HFF-Myc (cell line): Measurements from ENCODE around the gene REEP3.
"Not testable (repeated sequence)": the region's sequence is repeated elsewhere in the genome, so short reads cannot be mapped to it uniquely, and the experiment has no call there.

Experiments
- DNase-seq: peaks from one replicate; pipeline ENCODE4 v3.0.0-alpha.2; 2011; ENCODE audit warnings: low read depth; ENCODE audit errors: extremely low read depth
- H3K4me3 ChIP-seq: replicated peaks from 2 replicates; pipeline ENCODE4 v1.5.1; 2011; ENCODE audit warnings: low read depth, mild to moderate bottlenecking, control low read depth, low read length
- CTCF ChIP-seq: IDR thresholded peaks from 2 replicates; pipeline ENCODE4 v1.5.1; 2012; ENCODE audit warnings: mild to moderate bottlenecking, low read depth, low read length, control low read depth; ENCODE audit errors: missing control alignments

The REEP3 gene

GRCh38 chr10:63496561-63496960, 24.6 kb upstream of the REEP3 start:
- H3K4me3 ChIP-seq, result no peak overlapping the region
- DNase-seq, result no peak
- no peak for TF ChIP-seq CTCF

- no peak for TF ChIP-seq CTCF
- DNase-seq, result no peak
- H3K4me3 ChIP-seq, result no peak overlapping the region
Measured at GRCh38 chr10:63497321-63497720, 23.9 kb upstream of the REEP3 start.

- H3K4me3 ChIP-seq, result no peak overlapping the region
- no peak for TF ChIP-seq CTCF
Measured at GRCh38 chr10:63498665-63499064, 22.5 kb upstream of the REEP3 start.

GRCh38 chr10:63500551-63500950, 20.6 kb upstream of the REEP3 start:
- H3K4me3 ChIP-seq, result not testable (repeated sequence)

More at GRCh38 chr10:63498665-63499064, 22.5 kb upstream of the REEP3 start:
- no peak for DNase-seq

GRCh38 chr10:63501954-63502353, 19.2 kb upstream of the REEP3 start:
- no peak overlapping the region for H3K4me3 ChIP-seq
- DNase-seq, result no peak
- TF ChIP-seq CTCF, result no peak

More at GRCh38 chr10:63500551-63500950, 20.6 kb upstream of the REEP3 start:
- DNase-seq, result not testable (repeated sequence)

GRCh38 chr10:63502832-63503231, 18.4 kb upstream of the REEP3 start:
- no peak for TF ChIP-seq CTCF
- H3K4me3 ChIP-seq, result no peak overlapping the region

GRCh38 chr10:63503395-63503794, 17.8 kb upstream of the REEP3 start:
- TF ChIP-seq CTCF, result no peak
- H3K4me3 ChIP-seq, result no peak overlapping the region
- DNase-seq, result no peak

More at GRCh38 chr10:63502832-63503231, 18.4 kb upstream of the REEP3 start:
- no peak for DNase-seq
